Neuronal stem cell (in vitro differentiated cells): ENCODE data around the gene ASPM.
A peak's percentile ranks its signal among the peaks of the same experiment; 100 is the strongest.

ENCODE experiments used
- DNase-seq: peaks from one replicate; pipeline ENCODE4 v3.0.0-alpha.2; 2013; ENCODE audit warnings: low spot score
- H2AFZ ChIP-seq: one replicate; pipeline ENCODE4 v1.6.1; 2013; ENCODE audit warnings: mild to moderate bottlenecking, low read length, inconsistent platforms
- H2AK5ac ChIP-seq: 2 replicates; pipeline ENCODE4 v1.6.1; 2013; ENCODE audit warnings: low read depth, mild to moderate bottlenecking, inconsistent platforms, low read length, moderate library complexity, mixed read lengths
- H2BK120ac ChIP-seq: 2 replicates; pipeline ENCODE4 v1.6.1; 2013; ENCODE audit warnings: low read depth, mild to moderate bottlenecking, inconsistent platforms, low read length, moderate library complexity, mixed read lengths
- H2BK12ac ChIP-seq: one replicate; pipeline ENCODE4 v1.6.1; 2013; ENCODE audit warnings: low read length, inconsistent platforms
- H2BK15ac ChIP-seq: 2 replicates; pipeline ENCODE4 v1.6.1; 2013; ENCODE audit warnings: mild to moderate bottlenecking, low read length, inconsistent platforms, mixed read lengths
- H2BK5ac ChIP-seq: one replicate; pipeline ENCODE4 v1.6.1; 2013; ENCODE audit warnings: inconsistent platforms, mild to moderate bottlenecking, low read length, moderate library complexity
- H3K14ac ChIP-seq: one replicate; pipeline ENCODE4 v1.6.1; 2013; ENCODE audit warnings: low read length, inconsistent platforms
- H3K18ac ChIP-seq: 2 replicates; pipeline ENCODE4 v1.6.1; 2013; ENCODE audit warnings: low read length, inconsistent platforms
- H3K23ac ChIP-seq: 2 replicates; pipeline ENCODE4 v1.6.1; 2013; ENCODE audit warnings: low read depth, mild to moderate bottlenecking, mixed read lengths, low read length, inconsistent platforms; ENCODE audit not compliant: poor library complexity
- H3K27ac ChIP-seq: replicated peaks from 3 replicates; pipeline ENCODE4 v1.5.1; 2013; ENCODE audit warnings: low read length, inconsistent platforms
- H3K27me3 ChIP-seq, 3 experiments: 2 replicates each; pipeline ENCODE4 v1.6.1; 2013; ENCODE audit warnings: low read length in 3 of 3, mild to moderate bottlenecking in 2 of 3, inconsistent platforms in 1 of 3, low read depth in 1 of 3, mixed read lengths in 1 of 3, moderate library complexity in 1 of 3; ENCODE audit not compliant: control insufficient read depth in 3 of 3, insufficient read depth in 3 of 3
- H3K36me3 ChIP-seq, 2 donors: replicated peaks in 1 of 2; 2 replicates each; pipeline ENCODE4 v1.6.1; 2013; ENCODE audit warnings: low read length in 2 of 2; ENCODE audit not compliant: control insufficient read depth in 2 of 2, insufficient read depth in 2 of 2
- H3K4ac ChIP-seq: 2 replicates; pipeline ENCODE4 v1.6.1; 2013; ENCODE audit warnings: inconsistent platforms, mild to moderate bottlenecking, low read length, moderate library complexity
- H3K4me1 ChIP-seq, 2 donors: 1 replicate in 1 of 2; 2 replicates in 1 of 2; pipeline ENCODE4 v1.6.1; 2013; ENCODE audit warnings: low read length in 2 of 2, low read depth in 1 of 2; ENCODE audit not compliant: control insufficient read depth in 2 of 2, insufficient read depth in 1 of 2
- H3K4me2 ChIP-seq: one replicate; pipeline ENCODE4 v1.6.1; 2013; ENCODE audit warnings: mild to moderate bottlenecking, low read length, inconsistent platforms; ENCODE audit not compliant: insufficient read depth, poor library complexity, severe bottlenecking
- H3K4me3 ChIP-seq, 2 donors: 2 replicates each; pipeline ENCODE4 v1.5.1; 2013; ENCODE audit warnings: low read length in 2 of 2, mild to moderate bottlenecking in 2 of 2, inconsistent platforms in 1 of 2, moderate library complexity in 1 of 2
- H3K79me1 ChIP-seq: one replicate; pipeline ENCODE4 v1.6.1; 2013; ENCODE audit warnings: low read depth, mild to moderate bottlenecking, inconsistent platforms, low read length, moderate library complexity
- H3K9ac ChIP-seq: one replicate; pipeline ENCODE4 v1.6.1; 2013; ENCODE audit warnings: mild to moderate bottlenecking, low read depth, low read length, inconsistent platforms; ENCODE audit not compliant: poor library complexity
- H3K9me3 ChIP-seq, 2 donors: replicated peaks in 1 of 2; 2 replicates each; pipeline versions ENCODE3 to v1.6.1; 2013; ENCODE audit warnings: low read length in 2 of 2, mild to moderate bottlenecking in 2 of 2, inconsistent platforms in 1 of 2, low read depth in 1 of 2, mixed read lengths in 1 of 2, moderate library complexity in 1 of 2; ENCODE audit not compliant: control insufficient read depth in 2 of 2, insufficient read depth in 1 of 2
- H4K8ac ChIP-seq: one replicate; pipeline ENCODE4 v1.6.1; 2013; ENCODE audit warnings: low read depth, mild to moderate bottlenecking, inconsistent platforms, low read length, moderate library complexity
- H4K91ac ChIP-seq: one replicate; pipeline ENCODE4 v1.6.1; 2013; ENCODE audit warnings: low read length, low read depth, mild to moderate bottlenecking, inconsistent platforms; ENCODE audit not compliant: poor library complexity
- WGBS, 2 donors: extraction: QIAGEN DNeasy Blood & Tissue Kit; methylation state at CpG; one replicate each; pipeline ENCODE4 v1.1.7; 2013; ENCODE audit warnings: missing lambda C conversion rate in 2 of 2, mixed read lengths in 1 of 2; ENCODE audit not compliant: insufficient read length in 2 of 2, insufficient replicate concordance in 1 of 2; ENCODE audit errors: extremely low coverage in 2 of 2; 5-methylcytosine and 5-hydroxymethylcytosine counted together

ASPM gene

DNA sequence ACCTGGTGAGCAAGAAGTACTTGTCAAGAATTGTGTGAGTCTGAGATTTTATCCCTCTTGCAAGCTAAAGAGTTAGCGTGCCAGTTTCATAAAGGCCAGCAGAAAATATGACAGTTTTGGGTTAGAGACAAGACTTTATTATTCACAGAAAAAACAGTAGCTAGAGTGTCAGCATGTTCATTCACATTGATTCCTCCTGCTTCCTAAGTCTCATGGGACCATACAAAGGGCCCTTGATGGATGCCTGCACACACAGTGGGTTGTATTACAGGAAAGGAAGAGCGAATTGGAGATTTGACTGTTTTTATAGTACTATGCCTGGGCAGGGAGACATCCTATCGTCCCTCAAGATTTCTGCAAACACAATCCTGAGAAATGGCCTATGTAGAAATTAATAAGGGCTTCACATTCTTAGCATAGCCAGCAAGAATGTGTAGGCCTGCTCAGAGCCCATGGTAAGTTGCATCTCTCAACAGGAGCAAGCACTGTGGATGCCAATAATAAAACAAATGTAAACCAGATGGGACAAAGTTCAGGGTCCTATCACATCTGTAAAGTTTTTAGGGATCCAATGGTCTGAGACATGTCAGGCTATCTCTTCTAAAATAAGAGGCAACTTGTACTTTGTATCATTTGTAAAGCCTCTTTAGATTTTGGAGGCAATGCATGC lies 4.0 kb upstream of the ASPM start:
- H2BK15ac ChIP-seq = no peak overlapping the region
- H3K4ac ChIP-seq = no peak overlapping the region
- no CpG with 5 or more reads among the region's 3 CpGs for WGBS, 2 donors
- no peaks in the 10 kb centered on the region for H3K4me1 ChIP-seq
- H2BK12ac ChIP-seq = no peak overlapping the region
- no peaks in the 10 kb centered on the region for H3K27me3 ChIP-seq
- H3K79me1 ChIP-seq = peaks cover 3% of the 10 kb centered on the region
- no peak overlapping the region for H4K8ac ChIP-seq
- H2AFZ ChIP-seq = no peak overlapping the region
- H3K27ac ChIP-seq = no peak overlapping the region
- DNase-seq = no peak
- no peak overlapping the region for H3K18ac ChIP-seq
- no peak overlapping the region for H2BK5ac ChIP-seq
- no peak overlapping the region for H2AK5ac ChIP-seq
- H3K9me3 ChIP-seq = no peaks in the 10 kb centered on the region
- no peak overlapping the region for H2BK120ac ChIP-seq
- no peak overlapping the region for H3K4me2 ChIP-seq
- H3K36me3 ChIP-seq = no peaks in the 10 kb centered on the region
- H3K14ac ChIP-seq = no peak overlapping the region
- no peak overlapping the region for H3K4me3 ChIP-seq
- H4K91ac ChIP-seq = no peak overlapping the region
- H3K9ac ChIP-seq = no peak overlapping the region
- H3K23ac ChIP-seq = no peak overlapping the region

DNA sequence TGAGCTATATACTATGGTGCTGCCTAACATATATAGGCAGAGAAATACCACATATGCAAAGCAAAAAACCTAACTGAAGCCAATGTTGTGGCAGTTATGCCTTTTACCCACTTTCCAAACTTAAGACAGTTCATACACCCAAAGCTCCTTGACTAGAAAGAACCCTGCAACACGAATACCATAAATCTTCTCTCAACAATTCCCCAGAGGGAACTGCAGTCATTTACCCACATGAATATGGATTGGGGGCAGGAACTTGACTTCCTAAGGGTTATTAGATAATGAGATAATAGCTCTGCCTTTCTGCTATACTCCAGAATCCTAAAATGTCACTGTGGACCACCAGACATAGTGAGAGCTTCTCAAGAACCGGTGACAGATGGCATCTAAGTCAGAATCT lies 2.9 kb upstream of the ASPM start:
- H2BK12ac ChIP-seq = no peak overlapping the region
- no peak overlapping the region for H4K91ac ChIP-seq
- no peak overlapping the region for H3K18ac ChIP-seq
- H3K23ac ChIP-seq = no peak overlapping the region
- no peak overlapping the region for H3K9ac ChIP-seq
- peaks cover 3% of the 10 kb centered on the region for H3K79me1 ChIP-seq
- no peak overlapping the region for H2BK120ac ChIP-seq
- H3K36me3 ChIP-seq = peaks cover 0 to 3% of the 10 kb centered on the region in 2 donors
- no peaks in the 10 kb centered on the region for H3K9me3 ChIP-seq
- no peak overlapping the region for H3K4me3 ChIP-seq
- H2BK5ac ChIP-seq = no peak overlapping the region
- H3K27ac ChIP-seq = no peak overlapping the region
- no peaks in the 10 kb centered on the region for H3K27me3 ChIP-seq
- no peak overlapping the region for H4K8ac ChIP-seq
- no peak overlapping the region for H2AFZ ChIP-seq
- H2AK5ac ChIP-seq = no peak overlapping the region
- no peak overlapping the region for H2BK15ac ChIP-seq
- no CpG with 5 or more reads among the region's 2 CpGs for WGBS, 2 donors
- peaks cover 0 to 3% of the 10 kb centered on the region in 2 donors for H3K4me1 ChIP-seq
- H3K4ac ChIP-seq = no peak overlapping the region
- H3K4me2 ChIP-seq = no peak overlapping the region
- DNase-seq = no peak
- H3K14ac ChIP-seq = no peak overlapping the region

DNA sequence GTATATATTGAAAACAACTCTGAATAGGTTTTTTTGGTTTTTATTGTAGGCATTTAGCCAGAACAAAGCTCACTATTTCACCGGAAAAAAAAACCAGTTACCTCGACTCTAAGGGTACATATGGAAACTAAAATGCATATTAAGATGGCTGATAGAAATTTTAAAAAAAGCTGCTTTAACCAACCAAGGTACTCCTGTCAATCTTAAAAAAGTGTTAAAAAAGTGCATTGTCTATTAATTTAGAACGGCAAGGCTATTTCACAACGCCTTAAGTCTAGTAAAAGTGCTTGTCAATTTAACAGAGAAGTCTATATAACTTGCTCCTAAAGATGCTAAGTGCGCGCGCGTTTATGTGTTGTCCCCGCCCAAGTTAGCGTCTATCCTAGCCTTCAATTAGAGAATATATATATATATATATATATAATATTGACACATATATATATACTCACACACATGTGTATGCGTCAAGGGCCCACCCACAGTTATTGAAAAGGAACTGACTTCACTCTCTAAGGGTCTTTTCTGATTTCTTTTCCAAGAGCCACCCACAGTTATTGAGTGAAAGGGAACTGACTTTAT lies 934 bp downstream of the ASPM start:
- WGBS, 2 donors = no CpG with 5 or more reads among the region's 11 CpGs
- H2BK15ac ChIP-seq = no peak overlapping the region
- H3K27me3 ChIP-seq = no peaks in the 10 kb centered on the region

GRCh38 chr1:197144570-197145325 lies 1.7 kb downstream of the ASPM start:
- DNase-seq = no peak
- Histone ChIP-seq H3K27me3 (no peaks in the 10 kb centered on the region), H3K36me3 (peaks cover 2 to 49% of the 10 kb centered on the region in 2 donors), H3K9ac (no peak overlapping the region), H3K4ac (no peak overlapping the region), H2BK120ac (no peak overlapping the region), H2AFZ (no peak overlapping the region), H3K23ac (no peak overlapping the region), H2BK15ac (no peak overlapping the region), H2AK5ac (no peak overlapping the region), H3K14ac (no peak overlapping the region), H3K4me3 (peak overlapping the region; percentile 71 to 96), H3K79me1 (peaks cover 3% of the 10 kb centered on the region), H4K91ac (no peak overlapping the region), H3K4me1 (peaks cover 0 to 4% of the 10 kb centered on the region in 2 donors), H3K4me2 (peak overlapping the region; percentile 52), H2BK5ac (no peak overlapping the region), H3K18ac (no peak overlapping the region), H3K27ac (no peak overlapping the region), H3K9me3 (peaks cover 0 to 16% of the 10 kb centered on the region in 2 donors), H4K8ac (no peak overlapping the region), H2BK12ac (no peak overlapping the region)
- no CpG with 5 or more reads among the region's 5 CpGs for WGBS, 2 donors

More for the DNA sequence above, 934 bp downstream of the ASPM start:
- H3K9ac ChIP-seq = no peak overlapping the region
- H2AK5ac ChIP-seq = no peak overlapping the region
- H4K91ac ChIP-seq = no peak overlapping the region
- no peak overlapping the region for H3K27ac ChIP-seq
- H2AFZ ChIP-seq = peak overlapping the region; percentile 96
- H3K18ac ChIP-seq = no peak overlapping the region
- peak overlapping the region; percentile 69 for H2BK5ac ChIP-seq
- no peak overlapping the region for H3K14ac ChIP-seq
- H2BK12ac ChIP-seq = no peak overlapping the region
- H3K23ac ChIP-seq = no peak overlapping the region
- H3K4ac ChIP-seq = no peak overlapping the region
- H3K4me3 ChIP-seq = peak overlapping the region; percentile 96 to 97
- H3K9me3 ChIP-seq = peaks cover 0 to 16% of the 10 kb centered on the region in 2 donors
- H4K8ac ChIP-seq = no peak overlapping the region
- peaks cover 2 to 41% of the 10 kb centered on the region in 2 donors for H3K36me3 ChIP-seq
- no peak for DNase-seq
- no peak overlapping the region for H2BK120ac ChIP-seq
- H3K4me2 ChIP-seq = peak overlapping the region; percentile 48
- peaks cover 0 to 4% of the 10 kb centered on the region in 2 donors for H3K4me1 ChIP-seq
- peaks cover 3% of the 10 kb centered on the region for H3K79me1 ChIP-seq
